ENCODE results near the gene ZBTB44.

Gene ZBTB44

DNA sequence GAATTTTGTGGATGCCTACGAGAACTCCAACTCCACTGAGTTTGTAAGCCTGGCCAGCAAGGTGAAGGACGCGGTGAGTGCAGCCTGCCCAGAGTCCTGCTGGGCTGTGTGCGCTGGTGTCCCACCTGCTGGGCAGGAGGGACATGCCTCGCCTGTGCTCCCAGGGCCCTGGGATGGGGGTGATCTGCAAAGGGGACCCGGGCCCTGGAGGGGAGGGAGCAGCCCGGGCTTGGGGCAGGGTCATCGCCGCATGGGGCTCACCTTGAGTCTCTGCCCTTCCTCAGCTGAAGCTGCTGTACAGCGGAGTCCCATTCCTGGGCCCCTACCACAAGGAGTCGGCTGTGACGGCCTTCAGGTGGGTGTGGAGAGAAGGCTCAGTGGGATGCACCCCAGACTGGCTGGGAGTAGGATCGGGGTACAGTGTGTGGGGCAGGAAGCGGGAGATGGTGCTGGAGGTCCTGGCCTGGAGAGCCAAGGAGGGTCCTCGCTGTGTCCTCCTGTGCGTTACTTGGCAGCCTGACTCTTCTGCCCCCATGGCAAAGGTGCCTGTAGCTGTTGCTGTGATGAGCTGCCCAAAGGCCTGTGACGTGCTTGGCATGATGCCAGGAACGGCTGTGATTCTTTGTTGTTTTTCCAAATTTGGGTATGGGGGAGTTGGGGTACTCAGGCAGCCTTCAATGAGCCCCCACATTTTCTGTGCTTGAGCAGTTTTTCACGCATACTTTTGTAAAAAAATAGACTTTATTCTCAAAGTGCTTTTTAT is 126.0 kb downstream of the ZBTB44 start:
- no peak for DNase-seq (ENCODE audit: low read depth)
- no peak overlapping the region for H3K4me3 ChIP-seq (ENCODE audit: control insufficient read depth, low read depth, low read length)
- TF ChIP-seq, protein P1, sequence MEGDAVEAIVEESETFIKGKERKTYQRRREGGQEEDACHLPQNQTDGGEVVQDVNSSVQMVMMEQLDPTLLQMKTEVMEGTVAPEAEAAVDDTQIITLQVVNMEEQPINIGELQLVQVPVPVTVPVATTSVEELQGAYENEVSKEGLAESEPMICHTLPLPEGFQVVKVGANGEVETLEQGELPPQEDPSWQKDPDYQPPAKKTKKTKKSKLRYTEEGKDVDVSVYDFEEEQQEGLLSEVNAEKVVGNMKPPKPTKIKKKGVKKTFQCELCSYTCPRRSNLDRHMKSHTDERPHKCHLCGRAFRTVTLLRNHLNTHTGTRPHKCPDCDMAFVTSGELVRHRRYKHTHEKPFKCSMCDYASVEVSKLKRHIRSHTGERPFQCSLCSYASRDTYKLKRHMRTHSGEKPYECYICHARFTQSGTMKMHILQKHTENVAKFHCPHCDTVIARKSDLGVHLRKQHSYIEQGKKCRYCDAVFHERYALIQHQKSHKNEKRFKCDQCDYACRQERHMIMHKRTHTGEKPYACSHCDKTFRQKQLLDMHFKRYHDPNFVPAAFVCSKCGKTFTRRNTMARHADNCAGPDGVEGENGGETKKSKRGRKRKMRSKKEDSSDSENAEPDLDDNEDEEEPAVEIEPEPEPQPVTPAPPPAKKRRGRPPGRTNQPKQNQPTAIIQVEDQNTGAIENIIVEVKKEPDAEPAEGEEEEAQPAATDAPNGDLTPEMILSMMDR (IDR thresholded peaks at IDR 0.05; ENCODE audit: control insufficient read depth, insufficient read depth, low read depth, low read length, missing control alignments) = no peak

DNA sequence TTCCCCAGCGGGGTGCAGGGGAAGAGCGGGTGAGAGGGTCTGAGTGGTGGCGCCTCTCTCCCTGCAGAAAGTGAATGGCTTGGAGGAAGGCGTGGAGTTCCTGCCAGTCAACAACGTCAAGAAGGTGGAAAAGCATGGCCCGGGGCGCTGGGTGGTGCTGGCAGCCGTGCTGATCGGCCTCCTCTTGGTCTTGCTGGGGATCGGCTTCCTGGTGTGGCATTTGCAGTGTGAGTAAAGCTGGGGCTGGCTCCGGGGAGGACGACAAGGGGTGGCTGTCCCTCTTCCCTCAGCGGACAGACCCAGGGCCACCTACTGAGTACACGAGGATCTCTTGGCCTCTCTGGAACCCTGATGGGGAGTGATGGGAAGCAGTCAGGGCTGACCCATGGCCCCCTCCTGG is 126.7 kb downstream of the ZBTB44 start:
- H3K4me3 ChIP-seq (ENCODE audit: control insufficient read depth, low read depth, low read length) = no peak overlapping the region
- TF ChIP-seq, protein P1 (IDR thresholded peaks at IDR 0.05; ENCODE audit: control insufficient read depth, insufficient read depth, low read depth, low read length, missing control alignments) = no peak
- DNase-seq (ENCODE audit: low read depth) = no peak

DNA sequence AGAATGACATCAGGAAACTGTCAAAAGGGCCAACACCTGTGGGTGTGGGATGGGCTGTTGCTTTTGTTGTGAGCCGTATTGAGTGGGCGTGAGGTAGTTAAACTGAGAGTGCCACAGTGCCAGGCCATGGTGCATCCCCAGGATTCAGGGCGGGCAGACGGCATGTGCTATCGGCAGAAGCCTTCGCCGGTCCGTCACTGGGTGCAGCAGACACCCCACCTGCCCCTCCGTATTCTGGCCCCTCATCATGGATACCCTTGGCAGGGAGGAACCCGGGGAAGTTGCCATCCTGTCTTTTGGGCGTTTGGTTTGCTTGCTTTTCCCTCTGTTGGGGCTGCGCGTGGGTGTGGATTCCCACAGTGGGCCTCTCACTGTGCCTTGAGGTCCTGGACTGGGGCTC is 127.6 kb downstream of the ZBTB44 start:
- TF ChIP-seq, protein P1 (IDR thresholded peaks at IDR 0.05; ENCODE audit: control insufficient read depth, insufficient read depth, low read depth, low read length, missing control alignments) = no peak
- H3K4me3 ChIP-seq (ENCODE audit: control insufficient read depth, low read depth, low read length) = no peak overlapping the region
- no peak for DNase-seq (ENCODE audit: low read depth)

DNA sequence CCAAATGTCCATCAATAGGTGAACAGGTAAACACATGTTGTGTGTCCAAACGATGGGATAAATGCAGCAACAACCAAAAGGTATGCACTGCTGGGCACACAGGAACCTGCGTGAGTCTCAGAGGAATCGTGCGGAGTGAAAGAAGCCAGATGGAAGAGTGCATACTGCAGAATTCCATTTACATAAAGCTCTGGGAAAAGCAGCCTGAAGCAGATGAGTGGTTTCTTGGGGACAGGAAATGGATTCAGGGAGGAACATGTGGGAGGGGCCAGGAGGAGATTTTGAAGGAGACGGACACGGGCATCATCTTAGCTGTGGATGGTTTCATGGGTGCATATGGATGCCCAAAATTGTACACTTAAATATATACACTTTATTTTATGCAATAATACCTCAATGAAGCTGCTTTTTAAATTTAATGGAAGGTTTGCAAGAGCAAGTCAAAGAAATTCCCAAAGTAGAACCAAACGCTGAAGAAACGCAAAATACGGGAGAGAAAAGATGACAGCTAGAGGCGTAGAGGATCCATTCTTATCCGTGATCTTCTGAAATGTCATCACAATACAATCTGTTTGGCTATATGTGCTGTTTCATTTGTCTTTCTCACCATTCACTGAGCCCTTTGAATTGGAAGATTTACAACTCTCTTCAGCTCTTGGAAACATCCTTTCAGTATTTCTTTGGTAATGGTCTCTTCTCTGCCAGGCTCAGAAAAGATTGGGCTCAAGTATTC is 130.7 kb downstream of the ZBTB44 start:
- no peak overlapping the region for H3K4me3 ChIP-seq (ENCODE audit: control insufficient read depth, low read depth, low read length)
- TF ChIP-seq, protein P1 (IDR thresholded peaks at IDR 0.05; ENCODE audit: control insufficient read depth, insufficient read depth, low read depth, low read length, missing control alignments) = no peak
- no peak for DNase-seq (ENCODE audit: low read depth)

DNA sequence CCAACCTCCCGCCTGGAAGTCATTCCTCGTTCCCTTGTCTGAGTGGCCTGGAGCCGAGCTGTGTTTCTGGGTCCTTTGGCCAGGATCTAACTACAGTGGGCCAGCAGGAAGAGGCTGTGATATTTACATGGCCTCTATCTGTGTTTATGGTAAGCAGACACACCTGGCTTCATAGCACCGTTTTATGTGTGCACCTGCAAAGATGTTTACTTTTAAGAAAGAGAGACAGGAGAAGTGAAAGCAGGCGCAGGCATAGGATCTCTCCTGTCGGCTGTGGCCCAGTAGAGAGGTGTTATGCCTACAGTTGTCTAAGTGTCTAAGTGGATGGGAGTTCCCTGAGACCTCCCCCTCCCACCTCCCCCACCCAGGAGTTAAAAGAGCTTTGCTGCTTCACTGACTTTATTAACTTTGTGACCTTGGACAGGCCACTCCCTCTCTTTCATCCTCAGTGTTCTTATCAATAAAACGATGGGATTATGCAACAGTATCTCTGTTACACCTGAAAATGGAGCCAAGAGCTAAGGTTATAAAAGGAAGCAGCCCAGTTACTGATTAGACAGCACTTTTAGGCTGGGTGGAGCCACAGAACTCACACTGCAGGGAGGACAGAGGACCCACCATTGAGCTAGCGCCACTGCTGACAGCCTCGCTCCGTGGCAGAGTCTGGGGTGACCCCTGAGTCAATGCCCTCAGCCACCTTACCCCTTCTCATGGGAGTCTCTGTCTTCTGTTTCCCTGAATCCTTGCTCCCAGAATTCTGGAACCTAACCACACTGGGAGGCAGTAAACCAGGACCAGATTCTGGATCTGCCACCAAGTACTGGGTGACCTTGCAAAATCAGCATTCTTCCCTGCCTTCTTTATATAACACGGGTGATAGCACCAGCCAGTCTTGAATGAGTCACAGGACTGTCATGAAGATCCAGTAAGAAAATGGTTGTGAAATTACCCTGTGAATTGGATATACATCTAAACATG is 133.1 kb downstream of the ZBTB44 start:
- H3K4me3 ChIP-seq (ENCODE audit: control insufficient read depth, low read depth, low read length) = no peak overlapping the region
- peak; percentile 59 for DNase-seq (ENCODE audit: low read depth)

More for the DNA sequence above, 133.1 kb downstream of the ZBTB44 start:
- TF ChIP-seq, protein P1 (IDR thresholded peaks at IDR 0.05; ENCODE audit: control insufficient read depth, insufficient read depth, low read depth, low read length, missing control alignments) = no peak

Measured in AG09309 (cell line).